HG03342 (cell line): ENCODE results near the gene SF3A1.
"Not testable (repeated sequence)": the region's sequence is repeated elsewhere in the genome, so short reads cannot be mapped to it uniquely, and the experiment has no call there.

Source experiments
- ATAC-seq: cut with Tn5 transposase; IDR thresholded peaks from one replicate; pipeline ENCODE4 v1.9.1; 2021; ENCODE audit warnings: mild to moderate bottlenecking, moderate library complexity; ENCODE audit not compliant: unreplicated experiment

Gene SF3A1, protein sequence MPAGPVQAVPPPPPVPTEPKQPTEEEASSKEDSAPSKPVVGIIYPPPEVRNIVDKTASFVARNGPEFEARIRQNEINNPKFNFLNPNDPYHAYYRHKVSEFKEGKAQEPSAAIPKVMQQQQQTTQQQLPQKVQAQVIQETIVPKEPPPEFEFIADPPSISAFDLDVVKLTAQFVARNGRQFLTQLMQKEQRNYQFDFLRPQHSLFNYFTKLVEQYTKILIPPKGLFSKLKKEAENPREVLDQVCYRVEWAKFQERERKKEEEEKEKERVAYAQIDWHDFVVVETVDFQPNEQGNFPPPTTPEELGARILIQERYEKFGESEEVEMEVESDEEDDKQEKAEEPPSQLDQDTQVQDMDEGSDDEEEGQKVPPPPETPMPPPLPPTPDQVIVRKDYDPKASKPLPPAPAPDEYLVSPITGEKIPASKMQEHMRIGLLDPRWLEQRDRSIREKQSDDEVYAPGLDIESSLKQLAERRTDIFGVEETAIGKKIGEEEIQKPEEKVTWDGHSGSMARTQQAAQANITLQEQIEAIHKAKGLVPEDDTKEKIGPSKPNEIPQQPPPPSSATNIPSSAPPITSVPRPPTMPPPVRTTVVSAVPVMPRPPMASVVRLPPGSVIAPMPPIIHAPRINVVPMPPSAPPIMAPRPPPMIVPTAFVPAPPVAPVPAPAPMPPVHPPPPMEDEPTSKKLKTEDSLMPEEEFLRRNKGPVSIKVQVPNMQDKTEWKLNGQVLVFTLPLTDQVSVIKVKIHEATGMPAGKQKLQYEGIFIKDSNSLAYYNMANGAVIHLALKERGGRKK

DNA sequence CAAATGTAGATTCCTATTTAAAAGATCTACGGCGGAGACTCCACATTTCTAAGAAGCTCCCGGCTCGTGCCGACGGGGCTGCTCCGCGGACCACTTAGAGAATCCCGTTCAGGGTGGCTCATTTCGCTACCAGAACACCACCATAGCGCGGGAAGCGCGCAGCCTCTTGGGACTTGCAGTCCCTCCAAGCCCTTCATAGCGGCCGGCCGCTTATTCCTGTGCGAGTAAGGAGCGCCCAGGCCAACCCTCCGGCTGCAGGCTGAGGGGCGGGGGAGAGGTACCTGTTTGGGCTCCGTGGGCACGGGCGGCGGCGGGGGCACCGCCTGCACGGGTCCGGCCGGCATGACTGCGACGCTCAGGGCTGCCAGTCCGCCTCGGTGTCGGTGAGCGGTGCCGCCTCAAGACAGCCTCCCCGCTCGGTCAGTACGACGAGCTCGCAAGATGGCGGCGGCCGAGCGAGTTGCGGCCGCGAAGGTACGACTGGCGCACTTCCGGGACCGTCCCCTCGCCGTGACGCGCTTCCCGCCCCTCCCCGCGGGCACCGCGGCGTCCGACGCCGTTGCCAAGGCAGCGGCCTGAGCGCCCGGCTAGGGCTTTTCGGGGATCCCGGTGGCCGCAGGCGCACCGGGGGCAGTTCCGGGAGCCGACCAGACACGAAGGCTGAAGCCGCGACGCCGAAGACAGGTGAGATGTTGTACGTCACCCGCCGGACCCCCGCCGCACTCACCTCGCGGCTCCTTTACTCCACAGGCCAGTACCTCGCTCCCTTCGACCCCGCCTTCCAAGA, at the start of gene SF3A1, which contains the start of gene CCDC157:
SF3A1 (minus strand) TSS at position 446 of the 787 bp plus-strand sequence; CDS start at position 344, 102 bp downstream.
CCDC157 (plus strand) TSS at position 559 of the 787 bp plus-strand sequence. CDS start 8,994 bp downstream, outside the sequence.
- ATAC-seq, result peak; percentile 86

DNA sequence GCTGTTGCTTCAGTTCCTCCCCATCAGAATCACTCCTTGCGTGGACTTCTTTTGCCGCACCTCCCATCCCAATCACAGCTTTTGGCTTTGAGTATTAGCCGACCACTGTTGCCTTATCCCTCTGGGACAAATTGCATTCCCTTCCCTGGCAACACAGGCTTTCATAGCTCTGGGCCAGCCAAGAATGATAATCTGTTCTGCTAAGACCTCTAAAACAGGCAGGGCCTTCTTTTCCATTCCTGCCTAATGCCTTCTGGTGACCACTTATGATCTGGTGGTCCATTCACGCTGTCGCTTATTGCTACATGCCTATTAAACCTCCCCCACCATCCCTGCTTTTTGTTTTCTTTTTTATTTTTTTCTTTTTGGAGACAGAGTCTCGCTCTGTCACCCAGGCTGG, 49.7 kb upstream of the SF3A1 start:
- ATAC-seq, result no peak

DNA sequence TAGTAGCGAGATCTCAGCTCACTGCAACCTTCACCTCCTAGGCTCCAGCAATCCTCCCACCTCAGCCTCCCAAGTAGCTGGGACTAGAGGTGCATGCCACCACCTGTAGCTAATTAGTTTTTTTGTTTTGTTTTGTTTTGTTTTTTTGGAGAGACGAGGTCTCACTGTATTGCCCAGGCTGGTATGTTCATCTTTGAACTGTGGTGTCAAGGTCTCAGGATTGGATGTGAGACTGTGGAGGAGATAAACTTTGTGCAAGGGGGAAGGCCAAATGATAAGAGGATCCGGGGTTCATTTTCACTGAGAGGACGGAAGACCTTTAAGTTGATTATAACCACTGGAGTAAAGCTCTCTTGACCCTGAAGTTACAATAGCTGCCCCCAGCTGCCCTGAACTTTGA, 49.0 kb upstream of the SF3A1 start:
- no peak for ATAC-seq

DNA sequence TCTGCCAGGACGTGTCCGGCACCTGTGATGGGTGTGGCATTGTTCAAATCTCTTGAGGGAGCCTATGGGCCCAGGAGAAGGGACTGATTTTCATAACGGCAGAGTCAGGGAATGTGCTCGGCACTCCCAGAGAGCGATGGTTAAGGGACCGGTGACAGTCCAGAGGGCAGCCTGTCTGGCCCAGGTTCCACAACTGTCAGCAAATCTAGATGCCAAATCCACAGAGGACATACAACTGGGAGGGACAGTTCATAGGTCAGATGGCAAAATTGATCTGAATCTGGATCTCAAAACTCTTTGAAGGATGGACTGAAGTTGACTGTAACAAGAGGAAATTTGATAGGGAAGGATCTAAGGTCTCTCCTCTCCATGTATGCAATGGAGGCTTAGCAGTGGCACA, 47.6 kb upstream of the SF3A1 start:
- ATAC-seq, result no peak

DNA sequence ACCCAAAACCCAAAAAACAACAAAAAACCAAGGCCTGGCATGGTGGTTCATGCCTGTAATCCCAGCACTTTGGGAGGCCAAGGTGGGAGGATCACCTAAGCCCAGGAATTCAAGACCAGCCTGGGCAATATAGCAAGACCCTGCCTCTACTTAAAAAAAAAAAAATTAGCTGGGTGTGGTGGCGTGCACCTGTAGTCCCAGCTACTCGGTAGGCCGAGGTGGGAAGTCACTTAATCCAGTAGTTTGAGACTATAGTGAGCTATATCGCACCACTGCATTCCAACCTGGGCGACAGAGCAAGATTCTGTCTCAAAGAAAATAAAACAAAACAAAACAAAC, 46.0 kb upstream of the SF3A1 start:
- not testable (repeated sequence) for ATAC-seq

DNA sequence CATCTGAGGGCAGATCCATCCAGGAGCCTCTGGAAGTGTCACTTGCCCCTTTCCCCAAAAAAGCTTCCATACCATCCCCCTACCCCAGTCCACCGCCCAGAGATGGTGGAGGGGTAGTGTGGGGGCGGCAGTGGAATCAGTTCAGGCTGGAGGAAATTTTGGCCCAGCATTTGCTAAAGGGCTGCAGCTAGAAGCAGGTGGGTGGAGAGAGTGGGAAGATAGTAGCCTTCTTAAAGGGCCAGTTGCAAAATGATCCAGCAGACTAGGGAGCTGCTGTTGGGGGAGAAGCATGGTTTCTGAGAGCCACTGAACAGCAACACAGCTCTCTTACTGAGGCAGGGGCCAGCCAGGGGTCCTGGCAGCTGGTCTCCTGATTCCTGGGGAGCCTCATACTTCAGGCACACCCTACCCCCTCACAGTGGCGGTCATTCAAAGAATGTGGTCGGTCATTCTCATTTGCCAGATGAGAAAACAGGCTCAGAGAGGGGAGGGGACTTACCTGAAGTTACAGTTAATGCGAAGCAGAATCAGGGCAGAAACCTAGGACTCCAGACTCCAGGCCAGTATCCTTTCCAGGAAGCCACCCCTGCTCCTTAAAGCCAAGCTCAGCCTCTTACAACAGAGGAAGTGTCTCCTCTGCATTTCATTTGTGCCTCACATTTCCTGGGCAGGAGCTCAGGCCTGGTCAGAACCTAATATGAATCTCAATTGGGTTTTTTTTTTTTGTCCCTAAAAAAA, 45.5 kb upstream of the SF3A1 start:
- ATAC-seq, result no peak

DNA sequence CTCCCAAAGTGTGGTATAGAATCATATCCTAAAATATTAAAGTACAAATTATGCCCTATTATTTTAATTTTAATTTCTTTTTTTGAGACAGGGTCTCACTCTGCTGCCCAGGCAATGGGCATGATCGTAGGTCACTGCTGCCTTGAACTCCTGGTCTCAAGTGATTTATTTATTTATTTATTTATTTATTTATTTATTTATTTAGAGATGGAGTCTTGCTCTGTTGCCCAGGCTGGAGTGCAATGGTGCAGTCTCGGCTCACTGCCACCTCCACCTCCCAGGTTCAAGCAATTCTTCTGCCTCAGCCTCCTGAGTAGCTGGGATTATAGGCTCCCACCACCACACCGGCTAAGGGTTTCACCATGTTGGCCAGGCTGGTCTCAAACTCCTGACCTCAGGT, 44.3 kb upstream of the SF3A1 start:
- ATAC-seq, result not testable (repeated sequence)

DNA sequence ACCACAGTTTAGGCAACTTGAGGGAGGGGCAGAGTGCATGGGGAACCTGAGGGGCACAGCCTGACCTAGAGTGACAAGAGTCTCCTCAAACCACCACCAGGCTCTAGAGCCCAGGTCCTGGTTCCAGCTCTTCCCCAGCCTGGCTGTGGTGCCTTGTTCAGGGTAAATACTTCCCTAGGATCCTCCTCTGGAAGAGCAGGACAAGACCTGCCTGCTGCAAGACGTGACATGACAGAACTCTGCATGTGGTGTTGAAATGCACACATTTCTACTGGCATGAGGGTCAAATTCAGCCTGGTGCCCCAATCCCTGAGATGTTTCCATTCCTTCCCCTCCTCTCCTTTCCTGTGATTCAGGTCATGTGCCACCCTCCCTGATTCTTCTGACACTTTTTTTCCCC, 43.5 kb upstream of the SF3A1 start:
- ATAC-seq, result no peak

DNA sequence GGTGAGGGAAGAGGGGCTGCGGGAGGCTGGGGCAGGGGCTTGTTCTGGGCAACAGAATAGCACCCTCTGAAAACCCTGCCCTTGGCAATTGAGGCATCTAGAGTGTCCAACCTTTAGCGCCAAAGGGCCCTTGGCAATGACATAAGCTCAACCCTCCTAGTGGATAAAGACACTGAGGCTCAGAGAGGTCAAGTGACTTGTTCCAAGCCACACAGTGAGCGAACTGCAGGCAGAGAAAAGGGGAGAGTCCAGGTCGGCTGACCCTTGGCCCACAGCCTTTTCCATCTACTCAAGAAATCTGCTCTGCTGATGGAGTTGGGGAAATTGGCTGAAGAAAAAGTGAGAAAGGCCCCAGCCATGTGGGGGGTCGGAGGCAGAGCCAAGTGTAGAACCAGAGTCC, 43.0 kb upstream of the SF3A1 start:
- no peak for ATAC-seq

DNA sequence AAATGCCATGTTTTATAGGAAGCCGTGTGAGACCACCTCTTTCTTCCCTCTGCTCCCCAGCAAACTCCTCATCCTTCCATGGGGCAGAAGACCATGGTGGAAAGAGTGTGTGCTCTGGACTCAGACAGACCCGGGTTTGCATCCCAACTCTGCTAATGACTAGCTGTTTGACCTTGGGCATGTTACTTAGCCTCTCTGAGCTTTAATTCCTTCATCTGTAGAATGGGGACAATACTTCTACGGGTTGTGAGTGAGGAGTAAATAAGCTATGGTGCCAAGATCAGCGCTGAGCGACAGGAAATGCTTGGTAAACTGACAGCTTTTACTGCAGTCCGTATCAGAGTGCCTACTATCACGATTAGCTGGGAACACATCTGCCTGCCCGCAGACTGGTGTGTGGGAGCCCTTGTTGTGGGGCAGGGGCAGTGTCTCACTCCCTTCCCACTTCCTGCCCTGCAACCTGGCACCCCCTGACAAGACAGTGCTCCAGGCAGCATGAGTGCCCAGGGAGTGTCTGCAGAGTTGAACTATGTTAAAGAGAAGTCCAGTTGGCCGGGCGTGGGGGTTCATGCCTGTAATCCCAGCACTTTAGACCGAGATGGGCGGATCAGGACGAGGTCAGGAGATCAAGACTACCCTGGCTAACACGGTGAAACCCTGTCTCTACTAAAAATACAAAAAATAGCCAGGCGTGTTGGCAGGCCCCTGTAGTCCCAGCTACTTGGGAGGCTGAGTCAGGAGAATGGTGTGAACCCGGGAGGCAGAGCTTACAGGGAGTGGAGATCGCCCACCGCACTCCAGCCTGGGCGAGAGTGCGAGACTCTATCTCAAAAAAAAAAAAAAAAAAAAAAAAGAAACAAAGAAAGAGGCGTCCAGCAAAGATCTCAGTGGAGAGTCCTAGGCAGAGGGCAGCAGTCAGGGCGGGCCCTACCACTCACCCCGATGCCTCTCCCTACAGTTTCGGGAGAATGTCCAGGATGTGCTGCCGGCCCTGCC, 42.3 kb upstream of the SF3A1 start:
- ATAC-seq, result no peak

DNA sequence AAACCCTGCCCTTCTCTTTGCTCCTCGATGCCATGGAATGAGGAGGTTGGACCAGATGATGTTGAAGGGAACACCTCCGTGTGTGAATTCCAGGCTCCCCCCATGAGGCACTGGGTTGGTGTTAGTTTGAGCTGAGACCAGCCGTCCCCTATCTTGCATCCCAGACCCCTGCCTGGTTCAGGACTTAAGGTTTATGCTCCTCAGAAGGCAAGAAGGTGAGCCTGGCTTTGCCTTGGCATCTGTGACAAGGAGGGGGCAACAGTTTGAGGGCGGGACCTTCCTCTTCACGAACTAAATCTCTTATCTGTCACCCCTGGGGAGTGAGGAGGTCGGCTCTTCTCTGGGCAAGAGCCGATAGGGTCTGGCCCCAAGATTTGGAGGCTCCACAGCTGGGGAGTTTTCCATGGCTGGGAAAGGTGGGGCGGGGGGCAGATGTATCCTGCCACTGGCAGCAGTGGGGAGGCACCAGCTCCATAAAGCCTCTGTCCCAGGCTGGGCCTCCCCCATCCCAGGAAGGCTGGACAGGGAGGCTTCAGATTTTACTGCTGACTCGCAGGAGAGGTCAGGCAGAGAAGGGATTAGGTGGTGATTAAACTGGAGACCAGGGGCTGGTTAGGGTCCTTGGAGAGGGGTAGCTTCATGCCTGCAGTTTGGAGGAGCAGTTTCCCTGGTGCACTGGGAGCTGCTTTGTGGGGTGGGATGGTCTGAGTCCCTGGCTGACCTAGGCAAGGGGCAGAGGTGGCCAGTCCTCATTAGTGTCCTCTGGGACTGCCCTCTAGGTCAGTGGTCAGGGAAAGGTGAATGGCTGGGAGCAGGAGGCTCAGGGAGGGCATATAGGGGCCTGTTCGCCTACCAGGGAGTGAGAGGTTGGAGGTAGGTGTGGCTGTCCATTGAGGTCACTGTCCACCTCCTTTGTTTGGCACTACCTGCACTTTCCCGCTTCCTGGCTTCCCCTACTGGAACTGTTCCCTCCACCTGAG, 41.3 kb upstream of the SF3A1 start:
- ATAC-seq, result no peak

DNA sequence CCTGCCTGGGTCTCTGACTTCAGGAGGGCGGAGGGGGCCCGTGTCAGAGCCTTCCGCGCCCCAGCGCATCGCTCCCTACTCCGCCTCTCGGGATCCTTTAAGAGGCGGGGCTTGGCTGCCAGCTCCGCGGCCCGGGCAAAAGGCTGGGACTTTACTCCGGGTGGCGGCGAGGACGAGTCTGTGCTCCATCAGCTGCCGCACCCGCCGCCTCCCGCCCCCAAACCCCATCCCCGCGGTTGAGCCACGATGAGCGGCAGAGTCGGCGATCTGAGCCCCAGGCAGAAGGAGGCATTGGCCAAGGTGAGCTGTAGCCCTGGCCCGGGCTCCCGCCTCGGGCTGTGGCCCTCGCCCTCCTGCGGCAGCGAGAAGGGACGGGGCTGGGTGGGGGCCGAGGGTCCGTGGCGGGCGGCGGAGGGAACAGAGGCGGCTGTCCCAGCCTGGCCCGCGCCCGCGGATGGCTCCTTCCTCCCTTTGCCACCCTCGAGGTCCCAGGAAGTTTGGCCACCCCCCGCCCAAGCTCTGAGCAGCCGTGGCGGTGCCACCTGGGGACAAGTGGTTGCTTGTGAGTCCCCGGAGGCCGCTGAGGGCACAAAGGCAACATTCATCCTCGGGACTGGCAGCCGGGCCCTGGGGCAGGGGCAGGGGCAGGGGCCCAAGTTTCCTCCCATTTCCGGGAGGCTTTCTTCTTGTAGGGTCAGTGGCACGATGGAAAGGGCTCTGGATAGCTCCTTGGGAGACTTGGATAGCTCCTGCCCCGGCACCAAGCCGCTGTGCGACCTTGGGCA, 40.4 kb upstream of the SF3A1 start, which contains the start of gene SEC14L2:
SEC14L2 (plus strand) TSS at position 148 of the 785 bp plus-strand sequence; CDS start at position 247, 99 bp downstream.
- ATAC-seq, result no peak

DNA sequence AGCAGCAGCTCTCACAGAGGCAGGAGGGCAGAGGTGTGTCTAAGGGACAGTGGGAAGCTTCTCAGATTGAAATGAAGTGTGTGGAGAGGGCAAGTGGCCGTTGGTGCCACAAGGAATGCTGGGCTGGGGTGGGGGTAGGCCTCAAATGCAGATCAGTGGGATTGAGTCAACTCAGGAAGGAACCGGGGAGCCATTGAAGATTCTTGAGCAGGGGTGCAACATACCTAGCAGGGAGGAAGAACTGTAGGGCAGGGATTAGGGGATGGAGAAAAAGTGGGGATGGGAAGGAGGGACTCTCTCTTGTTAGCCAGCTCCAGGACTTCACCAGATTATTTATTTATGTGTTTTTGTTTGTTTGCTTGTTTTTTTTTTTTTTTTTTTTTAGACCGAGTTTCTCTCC, 37.2 kb upstream of the SF3A1 start:
- no peak for ATAC-seq

DNA sequence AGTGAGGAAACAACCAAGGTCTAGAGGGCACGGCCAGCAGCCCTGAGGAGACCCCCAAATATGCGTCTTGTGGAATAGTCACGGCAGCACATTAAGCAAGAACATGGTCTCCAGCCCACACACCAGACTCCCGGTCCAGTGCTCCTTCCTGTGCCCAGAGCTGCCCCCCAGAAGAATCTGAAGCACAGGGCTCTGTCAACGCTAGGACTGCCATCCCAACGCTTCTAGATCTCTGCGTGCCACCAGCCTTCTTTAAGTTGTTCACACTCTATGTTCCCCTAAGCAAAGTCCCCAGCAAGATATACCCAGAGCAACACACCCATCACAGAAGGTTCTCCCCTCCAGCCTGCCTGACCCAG, 36.6 kb upstream of the SF3A1 start:
- ATAC-seq, result no peak

DNA sequence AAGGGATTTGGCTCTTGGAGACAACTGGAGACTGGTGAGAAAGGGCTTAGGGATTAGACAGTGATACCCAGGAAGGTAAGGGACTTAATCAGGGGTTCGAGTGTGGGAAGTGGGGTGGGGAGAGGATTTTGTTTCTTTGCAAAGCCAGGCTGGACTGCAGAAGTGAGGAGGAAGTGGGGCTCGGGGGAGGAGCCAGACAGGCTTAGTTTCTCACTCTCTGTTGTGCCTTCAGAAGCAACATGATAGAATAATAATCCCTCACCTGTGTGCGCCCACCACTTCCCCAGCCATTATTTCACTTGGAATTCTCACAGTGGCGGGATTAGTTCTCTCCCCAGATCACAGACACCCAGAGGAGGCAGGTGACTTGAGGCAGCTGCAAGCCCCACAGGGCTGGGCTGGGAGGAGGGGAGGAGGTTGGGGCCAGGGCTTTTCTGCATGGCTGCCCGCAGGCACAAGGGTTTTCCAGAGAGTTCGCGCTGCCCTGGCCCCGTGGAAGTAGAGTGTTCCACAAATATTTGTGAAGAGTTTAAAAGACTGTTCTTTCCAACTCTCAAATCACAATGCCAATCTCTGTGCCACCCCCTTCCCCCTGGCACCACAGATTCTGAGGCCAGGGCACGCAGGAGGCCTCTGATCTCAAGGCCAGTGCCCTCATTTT, 36.1 kb upstream of the SF3A1 start:
- ATAC-seq, result no peak

DNA sequence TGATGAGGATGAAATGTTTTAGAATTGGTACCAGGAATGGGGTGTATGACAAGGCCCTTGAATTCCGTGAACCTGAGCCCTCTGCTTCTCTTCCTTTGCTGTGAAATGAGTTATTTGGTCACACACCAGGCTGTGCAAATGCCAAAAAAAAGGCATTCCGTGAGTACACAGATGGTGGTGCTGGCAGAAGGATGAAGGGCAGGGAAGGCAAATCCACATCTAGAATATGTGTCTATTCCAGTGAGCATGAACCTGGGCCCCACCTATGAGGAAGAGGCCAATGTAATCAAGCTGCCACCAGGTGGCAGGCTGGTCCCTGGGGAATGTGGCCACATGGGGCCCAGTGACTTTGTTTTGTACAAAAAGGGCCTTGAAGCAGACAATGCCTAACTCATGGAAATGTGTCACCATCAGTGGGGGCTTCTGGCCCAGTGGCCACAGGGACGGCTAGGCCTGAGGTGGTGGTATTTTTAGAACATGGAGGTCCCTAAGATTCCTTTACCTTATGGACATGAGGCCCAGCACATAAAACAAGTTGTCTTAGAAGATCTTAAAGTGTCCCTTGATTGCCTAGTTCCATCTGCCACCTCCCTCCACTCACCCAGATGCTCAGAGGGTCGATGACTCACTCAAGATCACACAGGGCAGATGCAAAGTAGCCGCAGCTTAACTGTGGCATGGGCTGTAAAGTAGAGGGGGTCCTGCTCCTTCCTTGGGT, 34.4 kb upstream of the SF3A1 start:
- ATAC-seq, result no peak
